Measurements from ENCODE around the gene PEF1.

Gene PEF1

GRCh38 chr1:31657972-31658510 lies 13.4 kb upstream of the PEF1 start:
- H3K36me3 ChIP-seq (ENCODE audit: control insufficient read depth, insufficient read depth, low read length) = no peaks in the 10 kb centered on the region
- TF ChIP-seq, protein P1, sequence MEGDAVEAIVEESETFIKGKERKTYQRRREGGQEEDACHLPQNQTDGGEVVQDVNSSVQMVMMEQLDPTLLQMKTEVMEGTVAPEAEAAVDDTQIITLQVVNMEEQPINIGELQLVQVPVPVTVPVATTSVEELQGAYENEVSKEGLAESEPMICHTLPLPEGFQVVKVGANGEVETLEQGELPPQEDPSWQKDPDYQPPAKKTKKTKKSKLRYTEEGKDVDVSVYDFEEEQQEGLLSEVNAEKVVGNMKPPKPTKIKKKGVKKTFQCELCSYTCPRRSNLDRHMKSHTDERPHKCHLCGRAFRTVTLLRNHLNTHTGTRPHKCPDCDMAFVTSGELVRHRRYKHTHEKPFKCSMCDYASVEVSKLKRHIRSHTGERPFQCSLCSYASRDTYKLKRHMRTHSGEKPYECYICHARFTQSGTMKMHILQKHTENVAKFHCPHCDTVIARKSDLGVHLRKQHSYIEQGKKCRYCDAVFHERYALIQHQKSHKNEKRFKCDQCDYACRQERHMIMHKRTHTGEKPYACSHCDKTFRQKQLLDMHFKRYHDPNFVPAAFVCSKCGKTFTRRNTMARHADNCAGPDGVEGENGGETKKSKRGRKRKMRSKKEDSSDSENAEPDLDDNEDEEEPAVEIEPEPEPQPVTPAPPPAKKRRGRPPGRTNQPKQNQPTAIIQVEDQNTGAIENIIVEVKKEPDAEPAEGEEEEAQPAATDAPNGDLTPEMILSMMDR (IDR thresholded peaks at IDR 0.05; ENCODE audit: insufficient read depth, low read length, poor library complexity, severe bottlenecking) = no peak
- H3K4me3 ChIP-seq (replicated peaks; ENCODE audit: low read depth, low read length) = no peak overlapping the region
- DNase-seq (ENCODE audit: extremely low read depth, insufficient read length) = no peak
- no peaks in the 10 kb centered on the region; the same call in 1 of the 2 replicates for H3K27me3 ChIP-seq (replicated peaks; ENCODE audit: control insufficient read depth, insufficient read depth, low read length)

- Histone ChIP-seq H3K4me3 (replicated peaks; ENCODE audit: low read depth, low read length) (no peak overlapping the region), H3K27me3 (replicated peaks; ENCODE audit: control insufficient read depth, insufficient read depth, low read length) (no peaks in the 10 kb centered on the region; the same call in 1 of the 2 replicates), H3K36me3 (ENCODE audit: control insufficient read depth, insufficient read depth, low read length) (no peaks in the 10 kb centered on the region)
- TF ChIP-seq, protein P1 (IDR thresholded peaks at IDR 0.05; ENCODE audit: insufficient read depth, low read length, poor library complexity, severe bottlenecking) = no peak
- DNase-seq (ENCODE audit: extremely low read depth, insufficient read length) = no peak
Observed at GRCh38 chr1:31657020-31657804, 12.5 kb upstream of the PEF1 start.

DNA sequence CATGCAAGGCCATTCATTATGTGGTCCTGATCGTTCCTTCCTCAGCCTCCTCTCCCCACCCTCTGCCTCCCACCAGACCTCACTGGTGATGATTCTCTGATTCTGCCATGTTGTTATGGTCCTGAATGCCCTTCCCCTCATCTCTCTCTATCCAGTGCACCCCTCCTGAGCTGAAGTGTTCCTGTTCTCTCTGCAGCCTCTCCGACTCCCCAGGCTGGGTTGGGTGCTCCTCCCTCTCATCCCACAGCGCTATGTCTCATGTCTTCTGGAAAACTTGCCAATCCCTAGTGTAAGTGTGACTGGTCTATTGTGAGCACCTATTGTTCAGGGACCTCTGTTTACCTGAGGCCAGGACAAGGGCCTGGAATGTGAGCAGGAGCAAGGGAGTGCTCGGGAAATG lies 11.1 kb upstream of the PEF1 start:
- Histone ChIP-seq H3K36me3 (ENCODE audit: control insufficient read depth, insufficient read depth, low read length) (no peaks in the 10 kb centered on the region), H3K4me3 (replicated peaks; ENCODE audit: low read depth, low read length) (no peak overlapping the region), H3K27me3 (replicated peaks; ENCODE audit: control insufficient read depth, insufficient read depth, low read length) (no peaks in the 10 kb centered on the region; the same call in 1 of the 2 replicates)
- TF ChIP-seq, protein P1 (IDR thresholded peaks at IDR 0.05; ENCODE audit: insufficient read depth, low read length, poor library complexity, severe bottlenecking) = no peak
- no peak for DNase-seq (ENCODE audit: extremely low read depth, insufficient read length)

DNA sequence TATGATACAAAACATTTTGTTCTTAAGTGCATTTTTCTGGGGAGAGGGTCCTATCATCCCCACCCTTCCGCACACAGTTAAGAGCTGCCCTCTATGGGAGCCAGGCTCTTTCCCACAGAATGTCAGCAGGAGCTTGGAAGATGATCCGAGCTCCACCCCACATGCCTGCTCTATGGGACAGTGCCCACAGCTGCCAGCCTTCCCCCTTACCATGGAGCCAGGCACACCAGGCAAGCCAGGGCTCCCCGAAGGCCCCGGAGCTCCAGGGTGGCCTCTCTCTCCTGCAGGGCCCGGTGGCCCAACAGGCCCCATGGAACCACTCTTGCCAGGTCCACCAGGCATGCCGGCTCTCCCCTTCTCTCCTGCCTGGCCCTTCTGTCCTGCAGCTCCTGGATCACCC lies 10.4 kb upstream of the PEF1 start:
- Histone ChIP-seq H3K27me3 (replicated peaks; ENCODE audit: control insufficient read depth, insufficient read depth, low read length) (no peaks in the 10 kb centered on the region; the same call in 1 of the 2 replicates), H3K4me3 (replicated peaks; ENCODE audit: low read depth, low read length) (no peak overlapping the region), H3K36me3 (ENCODE audit: control insufficient read depth, insufficient read depth, low read length) (no peaks in the 10 kb centered on the region)
- DNase-seq (ENCODE audit: extremely low read depth, insufficient read length) = no peak
- TF ChIP-seq, protein P1 (IDR thresholded peaks at IDR 0.05; ENCODE audit: insufficient read depth, low read length, poor library complexity, severe bottlenecking) = no peak

DNA sequence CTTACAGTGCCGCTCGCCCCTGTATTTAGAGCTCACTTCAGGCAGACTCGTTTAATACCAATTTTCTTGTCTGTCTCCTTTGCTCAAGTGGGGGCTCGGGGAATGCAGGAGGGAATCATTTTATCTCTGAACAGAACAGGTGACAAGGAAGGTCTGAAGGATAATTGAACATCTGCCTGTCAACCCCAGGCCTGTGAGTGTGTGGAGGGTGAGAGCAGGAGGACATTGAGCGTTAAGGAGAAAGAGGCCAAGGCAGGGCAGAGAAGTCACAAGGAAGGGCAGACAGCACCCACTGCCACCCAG lies 9.7 kb upstream of the PEF1 start:
- H3K4me3 ChIP-seq (replicated peaks; ENCODE audit: low read depth, low read length) = no peak overlapping the region
- no peak for DNase-seq (ENCODE audit: extremely low read depth, insufficient read length)
- TF ChIP-seq, protein P1 (IDR thresholded peaks at IDR 0.05; ENCODE audit: insufficient read depth, low read length, poor library complexity, severe bottlenecking) = no peak
- no peaks in the 10 kb centered on the region; the same call in 1 of the 2 replicates for H3K27me3 ChIP-seq (replicated peaks; ENCODE audit: control insufficient read depth, insufficient read depth, low read length)
- H3K36me3 ChIP-seq (ENCODE audit: control insufficient read depth, insufficient read depth, low read length) = no peaks in the 10 kb centered on the region

Data from GM06990 (cell line).